Lung (tissue), 12 donors: ENCODE measurements around the gene GABRQ. TPM values are rescaled to one million over a fixed set of nuclear protein-coding genes. Genes with fewer than 3 reads are reported as not detected.

Experiments
- ATAC-seq: fragments of 200-7000 bp; cut with Tn5 transposase; one replicate; pipeline ENCODE4 v1.9.1; 2020; ENCODE audit warnings: moderate number of reproducible peaks; ENCODE audit not compliant: insufficient read depth, low FRiP score
- DNase-seq, 3 donors: peaks; one replicate each; pipeline ENCODE4 v3.0.0-alpha.2; 2013 to 2017
- H3K27ac ChIP-seq, 2 donors: one replicate each; pipeline ENCODE4 v1.5.1; 2013; ENCODE audit warnings: mild to moderate bottlenecking in 2 of 2, moderate library complexity in 2 of 2, control low read depth in 1 of 2, inconsistent platforms in 1 of 2, low read depth in 1 of 2, low read length in 1 of 2
- H3K27me3 ChIP-seq, 3 donors: one replicate each; pipeline ENCODE4 v1.5.1; 2013; ENCODE audit warnings: low read length in 2 of 3; ENCODE audit not compliant: control insufficient read depth in 3 of 3, insufficient read depth in 3 of 3
- H3K36me3 ChIP-seq, 4 donors: one replicate each; pipeline ENCODE4 v1.5.1; 2013; ENCODE audit warnings: low read length in 4 of 4, mild to moderate bottlenecking in 1 of 4, moderate library complexity in 1 of 4; ENCODE audit not compliant: control insufficient read depth in 4 of 4, insufficient read depth in 4 of 4
- H3K4me1 ChIP-seq, 5 donors: one replicate each; pipeline ENCODE4 v1.5.1; 2013; ENCODE audit warnings: low read length in 5 of 5, mild to moderate bottlenecking in 2 of 5, moderate library complexity in 1 of 5; ENCODE audit not compliant: control insufficient read depth in 5 of 5, insufficient read depth in 5 of 5
- H3K4me3 ChIP-seq: one replicate; pipeline ENCODE4 v1.5.1; 2013; ENCODE audit warnings: mild to moderate bottlenecking, control low read depth, moderate library complexity
- H3K9ac ChIP-seq, 2 donors: one replicate each; pipeline ENCODE4 v1.5.1; 2013; ENCODE audit warnings: low read length in 2 of 2, control low read depth in 1 of 2; ENCODE audit not compliant: insufficient read depth in 1 of 2
- H3K9me3 ChIP-seq, 4 donors: one replicate each; pipeline ENCODE4 v1.5.1; 2013; ENCODE audit warnings: low read length in 3 of 4, mild to moderate bottlenecking in 1 of 4, moderate library complexity in 1 of 4; ENCODE audit not compliant: control insufficient read depth in 4 of 4, insufficient read depth in 3 of 4
- WGBS, 2 donors: extraction: QIAGEN DNeasy Blood & Tissue Kit; methylation state at CpG; one replicate each; pipeline ENCODE4 v1.1.7; 2013; 5-methylcytosine and 5-hydroxymethylcytosine counted together
- polyA plus RNA-seq, 2 donors: library from polyadenylated mRNA; stranded (reverse); fragments of 200-250 nt; gene quantifications; one replicate each; pipeline ENCODE4 v1.2.1, GENCODE V29; 2013
- total RNA-seq, 2 donors: library from RNA; depleted of rRNA in 1 of 2; stranded (reverse); fragments of >200 nt in 1 of 2; gene quantifications; one replicate each; pipeline ENCODE4 v1.2.1, GENCODE V29; 2014 to 2021
- TF ChIP-seq, protein P1 (sequence below): IDR thresholded peaks from 2 replicates; pipeline ENCODE4 v1.5.1; 2012; ENCODE audit warnings: mild to moderate bottlenecking; ENCODE audit errors: control extremely low read depth, extremely low read depth
- donor health status: control.
- donor health status: control.
- donor health status: Bipolar disorder and iron deficiency.
- donor health status: healthy.
- donor health status: DM: yes; HTN: yes; CAD: no.

Gene GABRQ
- total and polyA plus RNA-seq, 4 donors: 0.09 TPM; not detected in 3

DNA sequence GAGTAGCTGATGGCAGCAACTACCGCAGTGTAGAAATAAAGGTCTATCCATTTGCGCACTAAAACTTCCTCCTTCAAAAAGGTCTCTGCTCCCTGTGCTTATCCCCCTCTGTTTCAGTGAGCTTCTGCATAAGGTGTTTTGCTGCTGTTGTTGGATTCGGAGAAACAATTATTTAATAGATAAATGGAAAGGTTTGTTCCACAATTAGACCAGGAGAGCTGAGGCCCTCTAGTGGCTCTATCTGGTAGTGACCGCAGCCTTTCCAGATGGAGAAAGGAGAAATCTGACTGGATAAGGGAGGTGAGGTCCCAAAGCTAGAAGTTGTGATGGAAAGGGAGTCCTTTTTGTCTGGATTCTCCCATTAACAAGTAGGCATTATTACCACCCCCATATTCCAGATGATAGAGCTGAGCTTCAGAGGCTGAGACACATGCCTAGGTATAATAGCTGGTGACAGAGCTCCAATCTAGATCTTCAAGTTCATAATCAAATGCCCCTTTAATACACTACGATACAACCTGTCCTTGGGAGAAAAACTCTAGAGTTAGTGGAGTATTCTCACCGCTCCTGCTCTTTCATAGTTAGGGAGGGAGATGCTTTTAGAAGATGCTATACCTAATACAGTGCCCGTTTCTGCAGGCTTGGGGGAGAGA lies 5.1 kb upstream of the GABRQ start:
- TF ChIP-seq, protein P1, sequence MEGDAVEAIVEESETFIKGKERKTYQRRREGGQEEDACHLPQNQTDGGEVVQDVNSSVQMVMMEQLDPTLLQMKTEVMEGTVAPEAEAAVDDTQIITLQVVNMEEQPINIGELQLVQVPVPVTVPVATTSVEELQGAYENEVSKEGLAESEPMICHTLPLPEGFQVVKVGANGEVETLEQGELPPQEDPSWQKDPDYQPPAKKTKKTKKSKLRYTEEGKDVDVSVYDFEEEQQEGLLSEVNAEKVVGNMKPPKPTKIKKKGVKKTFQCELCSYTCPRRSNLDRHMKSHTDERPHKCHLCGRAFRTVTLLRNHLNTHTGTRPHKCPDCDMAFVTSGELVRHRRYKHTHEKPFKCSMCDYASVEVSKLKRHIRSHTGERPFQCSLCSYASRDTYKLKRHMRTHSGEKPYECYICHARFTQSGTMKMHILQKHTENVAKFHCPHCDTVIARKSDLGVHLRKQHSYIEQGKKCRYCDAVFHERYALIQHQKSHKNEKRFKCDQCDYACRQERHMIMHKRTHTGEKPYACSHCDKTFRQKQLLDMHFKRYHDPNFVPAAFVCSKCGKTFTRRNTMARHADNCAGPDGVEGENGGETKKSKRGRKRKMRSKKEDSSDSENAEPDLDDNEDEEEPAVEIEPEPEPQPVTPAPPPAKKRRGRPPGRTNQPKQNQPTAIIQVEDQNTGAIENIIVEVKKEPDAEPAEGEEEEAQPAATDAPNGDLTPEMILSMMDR: peak; percentile 39
- Histone ChIP-seq H3K27me3 (peaks cover 3 to 16% (median 11%) of the 10 kb centered on the region in 3 donors), H3K4me3 (no peak overlapping the region), H3K4me1 (no peaks in the 10 kb centered on the region), H3K27ac (no peak overlapping the region), H3K36me3 (no peaks in the 10 kb centered on the region), H3K9me3 (peaks cover 0 to 2% (median 0%) of the 10 kb centered on the region in 4 donors), H3K9ac (no peak overlapping the region)
- WGBS, 2 donors: 43 to 55% methylated on average over 7 of the region's 7 CpGs
- ATAC-seq (no peak), DNase-seq (peak; percentile 43 to 50 (median 48))

- TF ChIP-seq, protein P1: no peak
- no peak overlapping the region for H3K27ac ChIP-seq
- ATAC-seq (no peak), DNase-seq (peak; percentile 58 to 74 (median 59))
- H3K27me3 ChIP-seq: peaks cover 9 to 25% (median 9%) of the 10 kb centered on the region in 3 donors
- H3K36me3 ChIP-seq: no peaks in the 10 kb centered on the region
- WGBS, 2 donors: 6 to 12% methylated on average over 7 of the region's 7 CpGs
- no peak overlapping the region for H3K9ac ChIP-seq
- peaks cover 0 to 2% (median 0%) of the 10 kb centered on the region in 5 donors for H3K4me1 ChIP-seq
- no peak overlapping the region for H3K4me3 ChIP-seq
- no peaks in the 10 kb centered on the region for H3K9me3 ChIP-seq
Observed at GRCh38 chrX:152635941-152636340, 1.8 kb upstream of the GABRQ start.

DNA sequence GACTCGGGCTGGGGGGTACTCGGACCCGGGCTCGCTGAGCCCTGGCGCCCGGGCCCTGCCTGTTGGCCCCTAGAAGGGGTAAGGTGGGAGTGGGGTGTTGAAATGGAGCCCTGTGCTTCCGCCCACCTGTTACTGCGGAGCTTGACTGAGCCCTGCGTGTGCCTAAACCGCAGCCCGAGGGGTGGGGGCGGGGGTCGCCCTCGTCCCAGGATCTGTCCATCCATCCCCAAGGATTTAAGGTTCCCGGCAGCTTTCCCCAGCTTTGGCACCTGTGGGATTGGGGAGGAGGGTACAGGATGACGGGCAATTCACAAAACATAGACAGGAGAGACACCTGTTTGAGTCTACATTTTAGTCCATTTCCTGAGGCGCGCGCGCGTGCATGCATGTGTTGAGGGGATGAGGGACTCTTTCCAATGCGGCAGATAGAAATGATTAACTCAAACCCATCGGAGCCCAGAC lies 779 bp downstream of the GABRQ start:
- peaks cover 9 to 24% (median 9%) of the 10 kb centered on the region in 3 donors for H3K27me3 ChIP-seq
- H3K4me1 ChIP-seq: peaks cover 0 to 2% (median 0%) of the 10 kb centered on the region in 5 donors
- no peak overlapping the region for H3K27ac ChIP-seq
- no peak overlapping the region for H3K4me3 ChIP-seq
- no peak for DNase-seq
- WGBS, 2 donors: 6 to 32% methylated on average over 17 to 23 of the region's 23 CpGs
- H3K36me3 ChIP-seq: no peaks in the 10 kb centered on the region
- H3K9me3 ChIP-seq: no peaks in the 10 kb centered on the region
- ATAC-seq: no peak
- no peak overlapping the region for H3K9ac ChIP-seq
- TF ChIP-seq, protein P1: no peak
